NCI-H2081 (cell line): Measurements from ENCODE around the gene FADS1.

ENCODE experiments used
- DNase-seq, 2 experiments: peaks; one replicate each; lab custom pipeline; 2025; lab: John Stamatoyannopoulos, UW

Gene FADS1

DNA sequence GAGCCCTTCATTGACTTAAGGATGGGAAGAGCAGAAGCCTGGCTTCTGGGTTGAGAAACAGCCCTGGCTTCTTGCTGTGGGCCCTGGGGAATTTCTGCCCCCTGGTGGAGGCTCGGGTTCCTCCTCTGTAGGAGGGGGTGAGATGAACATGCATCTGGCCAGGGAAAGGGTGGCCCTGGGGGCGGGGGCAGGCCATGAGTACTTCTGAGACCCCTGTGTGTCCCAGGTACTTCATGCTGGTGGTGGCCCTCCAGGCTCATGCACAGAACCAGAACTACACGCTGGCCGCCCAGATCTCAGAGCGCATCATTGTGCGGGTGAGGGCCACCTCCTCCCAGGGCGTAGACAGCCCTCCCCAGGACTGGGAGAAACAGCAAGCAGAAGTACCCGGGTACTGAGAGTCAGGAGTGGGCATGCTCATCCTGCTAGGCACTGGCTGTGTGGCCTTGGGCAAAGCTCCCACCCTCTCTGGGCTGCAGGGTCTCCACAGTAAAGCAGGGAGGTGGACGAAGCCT, 40.2 kb downstream of the FADS1 start:
- DNase-seq, result peak; percentile 21 to 39

DNA sequence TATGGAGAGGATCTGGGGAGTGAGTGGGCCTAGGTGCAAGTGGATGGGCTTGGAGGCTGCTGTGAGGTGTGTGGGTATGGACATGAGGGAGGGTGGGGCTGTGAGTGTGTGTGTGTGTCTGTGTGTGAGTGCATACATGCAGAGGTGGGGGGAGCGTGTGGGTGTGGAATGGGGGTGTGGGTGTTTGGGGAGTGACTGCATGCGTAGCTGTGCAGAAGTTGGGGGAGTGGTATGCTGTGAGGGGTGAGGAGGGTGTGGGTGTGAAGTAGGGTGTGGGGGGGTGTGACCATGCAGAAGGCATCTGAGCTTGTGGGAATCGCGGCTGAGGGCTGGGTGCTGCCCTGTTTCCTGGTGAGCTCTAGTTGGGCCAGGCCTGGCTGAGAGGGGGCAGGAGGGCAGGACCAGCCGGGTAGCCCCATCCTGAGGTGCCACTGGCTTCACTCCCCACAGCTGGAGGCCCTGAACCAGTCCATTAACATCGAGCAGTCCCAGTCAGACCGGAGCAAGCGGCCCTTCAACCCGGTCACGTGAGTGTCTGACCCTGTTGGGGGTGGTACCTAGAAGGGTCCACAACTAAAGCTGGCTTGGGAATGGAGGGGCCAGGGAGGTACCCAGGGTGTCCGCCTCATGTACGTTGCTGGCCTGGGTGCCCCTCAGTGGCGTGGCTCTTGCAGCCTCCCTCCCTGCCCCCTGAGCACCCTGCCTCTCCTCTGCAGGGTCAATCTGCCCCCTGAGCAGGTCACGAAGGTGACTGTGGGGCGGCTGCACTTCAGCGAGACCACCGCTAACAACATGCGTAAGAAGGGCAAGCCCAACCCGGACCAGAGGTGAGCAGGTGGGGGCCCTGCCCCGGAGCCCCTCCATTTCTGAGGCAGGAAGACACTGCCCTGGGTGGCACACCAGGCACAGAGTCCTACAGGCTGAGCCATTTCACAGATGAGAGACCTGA, 40.9 kb downstream of the FADS1 start:
- no peak for DNase-seq

DNA sequence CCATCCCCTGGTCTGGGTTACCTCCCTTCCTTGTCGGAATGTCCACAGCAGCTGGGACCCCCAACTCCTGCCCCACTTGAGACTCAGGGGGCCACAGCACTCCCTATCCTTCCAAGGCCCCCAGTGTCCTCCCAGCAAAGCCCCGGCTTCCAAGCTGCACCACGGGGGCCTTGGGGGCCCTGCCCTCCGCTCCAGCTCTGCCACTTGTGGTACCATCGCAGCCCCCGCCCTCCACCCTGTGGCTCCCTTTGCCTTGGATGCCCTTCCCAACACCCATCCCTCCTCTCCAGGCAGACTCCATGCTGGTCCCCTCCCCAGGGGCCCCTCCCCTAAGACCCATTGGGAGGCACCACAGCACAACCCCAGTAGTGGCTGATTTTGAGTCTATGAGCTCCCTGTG, 41.7 kb downstream of the FADS1 start:
- DNase-seq, result no peak

DNA sequence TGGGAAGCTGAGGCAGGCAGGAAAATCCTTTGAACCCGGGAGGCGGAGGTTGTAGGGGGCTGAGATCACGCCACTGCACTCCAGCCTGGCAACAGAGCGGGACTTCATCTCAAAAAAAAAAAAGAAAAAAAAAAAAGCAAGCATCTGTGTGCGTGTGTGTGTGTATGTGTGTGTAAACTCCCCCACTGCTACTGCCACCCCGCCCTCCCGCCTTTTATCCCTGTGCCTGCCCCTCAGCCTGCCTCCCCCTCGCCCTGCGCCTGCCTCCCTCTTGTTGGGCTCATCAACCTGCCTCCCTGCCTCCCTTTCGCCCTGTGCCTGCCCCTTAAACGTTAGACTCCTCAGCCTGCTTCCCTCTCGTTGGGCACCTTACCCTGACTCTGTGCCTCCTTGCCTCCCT, 42.4 kb downstream of the FADS1 start:
- no peak for DNase-seq

DNA sequence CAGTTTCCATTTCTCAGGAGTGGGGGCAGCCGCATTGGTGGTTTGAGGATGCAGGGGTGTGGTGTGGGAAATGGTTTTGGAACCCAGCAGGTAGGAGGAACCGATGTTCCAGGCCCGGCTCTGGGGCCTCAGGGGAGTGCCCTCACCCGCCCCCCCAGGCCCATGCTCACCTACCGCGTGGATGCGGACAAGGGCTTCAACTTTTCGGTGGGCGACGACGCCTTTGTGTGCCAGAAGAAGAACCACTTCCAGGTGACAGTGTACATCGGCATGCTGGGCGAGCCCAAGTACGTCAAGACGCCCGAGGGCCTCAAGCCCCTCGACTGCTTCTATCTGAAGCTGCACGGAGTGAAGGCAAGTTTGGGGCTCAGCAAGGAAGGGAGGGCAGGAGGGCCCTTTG, 43.0 kb downstream of the FADS1 start:
- DNase-seq, result no peak

DNA sequence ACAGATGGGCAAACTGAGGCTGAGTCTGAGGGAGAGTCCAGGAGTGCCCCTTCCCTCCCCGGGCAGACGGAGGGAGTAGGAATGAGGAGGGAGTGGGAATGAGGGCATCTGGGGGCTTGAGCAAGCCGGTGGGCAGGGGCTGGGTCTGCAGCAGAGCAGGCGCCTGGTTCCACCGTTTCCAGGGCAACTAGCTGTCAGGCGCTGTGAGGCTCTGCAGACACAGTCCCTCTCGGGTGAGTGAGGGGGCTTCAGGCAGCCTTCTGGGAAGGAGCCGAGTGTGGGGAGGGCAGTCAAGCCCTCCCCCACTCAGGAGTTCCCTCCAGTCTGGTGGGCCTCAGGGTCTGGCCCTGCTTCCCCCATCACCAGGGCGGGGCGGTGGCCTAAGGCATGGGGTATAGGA, 43.4 kb downstream of the FADS1 start:
- no peak for DNase-seq

DNA sequence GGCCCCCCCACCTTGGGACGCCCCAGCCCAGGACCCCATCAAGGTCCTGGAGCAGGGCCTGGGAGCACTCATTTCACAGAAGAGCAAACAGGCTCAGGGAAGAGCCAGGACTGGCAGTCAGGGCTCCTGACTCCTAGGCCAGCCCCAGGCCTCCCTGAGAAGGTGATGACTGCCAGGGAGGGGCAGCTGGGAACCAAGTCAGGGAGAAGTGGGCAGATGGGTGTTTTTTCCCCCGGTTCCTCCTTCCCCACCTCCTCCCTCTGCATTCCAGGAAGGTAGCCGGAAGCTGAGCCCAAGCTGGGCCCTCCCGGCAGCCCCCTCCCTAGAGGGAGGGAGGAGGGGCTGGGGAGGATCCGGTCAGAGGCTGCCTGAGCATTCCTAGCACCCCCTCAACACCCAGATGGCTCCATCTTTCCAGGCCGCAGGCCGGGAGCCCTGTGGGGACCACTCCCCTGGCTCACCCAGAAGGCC, 44.8 kb downstream of the FADS1 start:
- no peak for DNase-seq

DNA sequence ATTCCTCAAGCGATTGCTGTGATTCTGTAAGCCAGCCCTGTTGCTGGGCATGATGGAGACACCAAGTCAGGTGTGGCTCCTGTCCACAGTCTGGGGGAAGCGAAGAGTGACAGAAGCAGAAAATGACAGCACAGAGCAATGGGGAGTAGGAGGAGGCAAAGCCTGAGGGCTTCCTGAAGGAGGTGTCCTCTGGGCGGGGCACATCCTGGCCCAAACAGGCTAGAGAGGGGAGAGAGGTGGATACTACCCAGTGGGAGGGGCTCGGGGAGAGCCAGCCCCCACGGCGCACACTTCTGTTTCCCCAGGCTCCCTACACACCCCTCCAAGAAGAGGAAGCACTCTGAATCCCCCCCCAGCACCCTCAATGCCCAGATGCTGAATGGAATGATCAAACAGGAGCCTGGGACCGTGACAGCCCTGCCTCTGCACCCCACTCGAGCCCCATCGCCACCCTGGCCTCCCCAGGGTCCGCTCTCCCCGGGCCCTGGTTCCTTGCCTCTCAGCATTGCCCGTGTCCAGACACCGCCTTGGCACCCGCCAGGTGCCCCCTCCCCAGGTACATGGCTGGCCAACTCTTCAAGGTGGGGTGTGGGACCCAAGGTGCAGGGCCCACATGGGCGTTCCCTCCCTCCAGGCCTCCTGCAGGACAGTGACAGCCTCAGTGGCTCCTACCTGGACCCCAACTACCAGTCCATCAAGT, 45.5 kb downstream of the FADS1 start:
- DNase-seq, result no peak

DNA sequence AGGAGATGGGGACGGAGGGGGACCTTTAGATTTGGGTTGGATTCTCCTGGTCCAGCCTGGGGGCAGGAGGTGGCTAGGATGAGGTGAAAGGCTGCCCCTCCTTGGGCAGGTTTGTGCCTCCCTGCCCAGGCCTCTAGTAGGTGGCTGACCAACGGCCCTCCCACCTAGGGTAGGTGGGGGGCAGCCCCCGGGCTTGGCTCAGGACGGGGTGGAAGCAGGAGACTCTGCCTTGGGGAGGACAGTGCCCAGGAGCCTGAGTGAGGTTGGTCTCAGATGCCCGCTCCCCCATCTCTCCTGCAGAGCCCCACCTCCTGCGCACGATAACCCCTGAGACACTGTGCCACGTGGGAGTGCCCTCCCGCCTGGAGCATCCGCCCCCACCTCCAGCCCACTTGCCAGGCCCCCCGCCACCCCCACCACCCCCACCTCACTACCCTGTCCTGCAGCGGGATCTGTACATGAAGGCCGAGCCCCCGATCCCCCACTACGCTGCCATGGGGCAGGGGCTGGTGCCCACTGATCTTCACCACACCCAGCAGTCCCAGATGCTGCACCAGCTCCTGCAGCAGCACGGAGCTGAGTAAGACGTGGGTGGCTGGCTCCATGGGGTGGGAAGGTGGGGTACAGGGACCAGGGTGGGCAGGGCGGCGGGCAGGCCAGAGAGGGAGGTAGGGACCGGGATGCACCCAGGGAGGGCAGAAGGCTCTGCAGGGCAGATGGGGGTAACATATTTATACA, 46.7 kb downstream of the FADS1 start:
- no peak for DNase-seq

DNA sequence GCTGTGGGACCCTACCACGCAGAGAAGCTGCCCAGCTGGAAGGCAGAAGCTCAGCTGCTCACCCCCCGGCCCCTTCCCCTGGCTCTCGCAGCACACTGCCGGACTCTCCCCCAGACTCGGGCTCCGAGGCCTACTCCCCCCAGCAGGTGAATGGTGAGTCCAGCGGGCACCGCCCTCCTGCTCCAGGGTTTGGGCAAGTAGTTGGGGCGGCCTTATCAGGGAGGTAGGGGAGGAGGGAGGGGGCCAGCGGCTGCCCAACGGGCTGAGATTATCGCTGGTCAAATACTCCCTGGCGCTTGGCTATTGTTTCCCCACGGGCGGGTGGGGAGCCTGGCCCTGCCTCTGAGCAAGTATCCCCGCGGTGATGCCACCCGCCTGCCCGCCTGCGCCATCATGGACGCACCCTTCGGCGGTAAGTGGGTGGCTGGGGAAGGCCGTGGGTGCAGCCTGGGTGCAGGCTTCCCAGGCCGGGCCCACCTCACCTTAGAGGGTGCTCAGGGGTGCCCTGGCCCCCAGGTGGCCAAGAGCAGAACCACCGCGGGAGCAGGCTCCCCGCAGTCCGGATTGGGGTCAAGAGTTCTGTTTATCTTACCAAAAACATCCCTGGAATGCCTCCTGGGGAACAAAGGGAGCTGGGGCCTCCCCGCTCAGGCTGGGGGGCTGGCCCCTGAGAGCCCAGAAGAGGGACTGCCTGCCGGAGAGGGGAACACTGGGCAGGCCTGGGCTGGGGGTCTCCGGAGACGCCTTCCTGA, 47.5 kb downstream of the FADS1 start:
- DNase-seq, result no peak

DNA sequence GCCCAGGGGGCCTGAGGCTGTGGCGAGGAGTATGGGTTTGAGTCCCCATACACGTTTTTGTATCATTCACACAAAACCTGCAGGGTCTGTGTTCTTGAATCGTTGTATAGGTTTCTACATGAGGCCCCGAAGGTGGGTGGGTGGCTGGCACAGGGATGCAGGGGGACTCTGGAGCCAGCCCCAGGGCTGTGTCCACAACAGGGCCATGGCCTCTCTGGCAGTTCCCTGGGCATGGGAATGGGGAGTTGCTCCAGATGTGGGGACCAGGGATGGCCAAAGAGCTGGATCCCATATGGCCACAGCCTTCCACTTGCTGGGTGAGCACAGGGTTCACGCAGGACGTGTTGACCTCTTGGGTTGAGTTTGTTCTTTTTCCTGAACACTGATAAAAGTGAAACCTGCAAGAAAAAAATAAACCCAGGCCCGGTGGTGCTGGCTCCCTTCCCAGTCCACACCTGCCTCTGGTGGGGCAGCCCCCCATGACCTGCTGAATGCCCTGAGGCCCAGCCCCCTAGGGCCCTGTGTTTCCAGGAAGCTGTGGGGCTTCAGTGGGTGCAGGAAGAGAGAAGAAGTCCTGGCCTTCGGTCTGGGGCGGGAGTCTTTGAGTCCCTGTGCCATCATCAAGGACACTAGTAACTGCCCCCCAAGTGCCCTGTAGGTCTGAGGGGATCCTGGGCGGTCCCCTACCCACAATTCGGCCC, 48.3 kb downstream of the FADS1 start:
- no peak for DNase-seq

DNA sequence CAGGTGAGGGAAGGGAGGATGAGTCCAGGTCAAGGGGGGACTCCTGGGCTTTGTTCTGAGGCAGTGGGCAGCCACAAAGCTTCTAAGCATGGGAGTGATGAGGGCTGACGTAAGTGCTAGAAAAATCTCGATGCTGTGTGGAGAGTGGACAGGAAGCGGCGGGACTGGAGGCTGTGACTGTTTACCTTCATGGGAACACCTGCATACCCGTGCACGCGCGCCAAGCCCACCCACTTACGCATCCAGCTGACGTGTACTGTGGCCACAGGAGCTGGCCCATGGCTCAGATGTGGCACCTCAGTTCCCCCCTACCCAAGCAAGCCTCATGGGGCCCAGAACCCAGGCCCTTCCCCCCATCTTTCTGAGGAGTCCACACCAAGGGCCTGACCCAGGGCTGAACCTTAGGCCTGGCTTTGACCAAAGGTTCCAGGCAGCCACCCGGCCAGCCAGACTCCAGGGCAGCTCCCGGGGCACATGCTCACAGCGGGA, 50.4 kb downstream of the FADS1 start:
- DNase-seq, result no peak

DNA sequence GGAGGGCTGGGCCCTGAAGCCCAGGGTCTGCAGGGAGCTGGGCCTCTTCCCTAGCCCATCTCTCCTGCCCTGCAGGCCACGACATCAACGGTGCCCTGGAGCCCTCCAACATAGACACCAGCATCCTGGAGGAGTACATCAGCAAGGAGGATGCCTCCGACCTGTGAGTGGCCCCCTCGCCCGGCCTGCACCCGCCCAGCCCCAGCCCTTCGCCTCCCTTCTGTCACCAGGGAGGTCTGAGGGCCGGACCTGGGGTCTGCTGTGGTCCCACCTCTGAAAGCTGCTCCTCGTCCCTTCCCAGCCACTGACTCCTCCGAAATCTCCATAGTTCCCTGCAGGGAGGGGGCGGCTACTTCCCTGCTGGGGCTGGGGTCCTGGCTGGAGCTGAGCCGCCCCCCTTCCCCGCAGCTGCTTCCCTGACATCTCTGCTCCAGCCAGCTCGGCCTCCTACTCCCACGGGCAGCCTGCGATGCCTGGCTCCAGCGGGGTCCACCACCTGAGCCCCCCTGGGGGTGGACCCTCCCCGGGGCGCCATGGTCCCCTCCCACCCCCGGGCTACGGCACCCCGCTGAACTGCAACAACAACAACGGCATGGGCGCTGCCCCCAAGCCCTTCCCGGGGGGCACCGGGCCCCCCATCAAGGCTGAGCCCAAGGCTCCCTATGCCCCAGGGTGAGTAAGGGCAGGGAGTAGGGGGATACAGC, 51.1 kb downstream of the FADS1 start:
- DNase-seq, result no peak

DNA sequence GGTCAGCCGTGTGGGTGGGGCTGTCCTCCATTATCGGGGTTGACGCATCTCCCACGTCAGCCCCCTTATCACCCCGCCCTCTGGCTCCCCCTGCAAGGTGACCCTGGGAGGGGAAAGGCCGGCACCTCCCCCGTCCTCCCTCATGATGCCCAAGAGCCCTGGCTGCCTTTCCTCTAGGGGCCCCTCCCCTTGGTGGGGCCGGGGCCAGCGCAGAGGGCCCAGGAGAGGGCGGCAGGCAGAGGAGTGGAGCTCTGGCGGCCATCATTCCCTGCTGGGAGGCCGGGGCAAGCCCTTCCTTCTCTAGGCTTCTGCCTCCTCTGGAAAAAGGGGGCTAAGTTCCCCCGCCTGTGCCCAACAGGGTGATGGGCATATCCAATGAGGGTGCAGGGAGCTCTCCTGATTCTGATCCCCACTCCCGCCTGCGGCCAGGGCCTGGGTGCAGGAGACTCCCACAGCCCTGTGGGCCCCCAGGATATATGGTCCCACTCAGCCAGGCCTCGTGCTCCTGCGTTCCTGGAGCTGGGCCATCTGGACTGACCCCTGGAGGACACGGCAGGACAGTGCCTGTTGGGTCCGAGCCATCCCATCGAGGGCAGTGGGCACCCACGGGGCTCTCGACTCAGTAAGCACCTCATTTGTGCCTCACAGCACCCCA, 52.1 kb downstream of the FADS1 start:
- no peak for DNase-seq

DNA sequence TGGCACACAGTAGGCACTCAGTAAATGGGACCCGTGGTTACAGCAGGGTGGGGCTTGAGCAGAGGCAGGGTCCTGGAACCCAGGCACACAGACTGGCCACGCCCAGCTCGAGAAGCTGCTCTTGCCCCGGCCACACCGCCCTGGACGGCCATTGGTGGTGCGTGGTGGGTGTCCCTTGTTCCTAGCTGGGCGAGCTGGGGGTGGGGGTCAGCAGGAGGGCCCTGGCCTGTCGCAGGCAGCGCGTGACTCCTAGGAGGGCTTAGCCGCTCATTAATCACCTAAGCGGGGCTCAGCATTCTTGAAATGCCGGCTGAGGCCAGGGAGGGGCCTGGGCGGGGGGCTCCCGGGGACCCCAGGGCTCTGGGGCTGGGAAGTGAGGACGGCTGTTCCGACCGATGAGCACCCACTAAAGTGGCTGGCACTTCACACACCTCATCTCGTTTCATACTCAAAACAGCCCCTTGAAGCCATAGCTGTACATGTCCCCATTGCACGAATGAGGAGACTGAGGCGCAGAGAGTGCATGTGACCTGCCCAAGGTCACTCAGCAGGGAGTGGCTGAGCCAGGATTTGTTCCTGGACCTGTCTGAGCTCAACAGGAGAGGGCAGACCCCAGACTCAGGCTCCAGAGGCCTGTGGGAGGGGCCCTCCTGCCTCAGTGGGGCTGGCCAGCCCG, 52.7 kb downstream of the FADS1 start:
- no peak for DNase-seq

DNA sequence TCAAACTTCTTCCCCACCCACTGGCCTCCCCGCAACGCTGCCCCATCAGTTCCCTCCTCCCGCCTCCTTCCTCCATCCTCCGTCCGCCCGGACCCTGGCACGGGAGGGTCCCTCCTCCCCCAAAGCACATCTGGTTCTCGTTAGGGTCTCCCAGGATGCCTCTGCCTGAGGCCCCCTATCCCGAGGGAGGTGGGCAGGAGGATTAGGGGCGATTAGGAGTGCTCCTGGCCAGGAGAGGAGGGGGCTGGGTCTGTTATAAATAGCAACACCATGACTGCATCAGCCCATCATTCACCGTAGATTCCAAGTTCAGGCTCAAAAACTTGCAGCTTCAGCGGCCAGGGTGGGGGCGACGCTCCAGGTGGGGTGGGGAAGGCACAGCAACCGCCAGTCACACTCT, 54.0 kb downstream of the FADS1 start:
- no peak for DNase-seq

DNA sequence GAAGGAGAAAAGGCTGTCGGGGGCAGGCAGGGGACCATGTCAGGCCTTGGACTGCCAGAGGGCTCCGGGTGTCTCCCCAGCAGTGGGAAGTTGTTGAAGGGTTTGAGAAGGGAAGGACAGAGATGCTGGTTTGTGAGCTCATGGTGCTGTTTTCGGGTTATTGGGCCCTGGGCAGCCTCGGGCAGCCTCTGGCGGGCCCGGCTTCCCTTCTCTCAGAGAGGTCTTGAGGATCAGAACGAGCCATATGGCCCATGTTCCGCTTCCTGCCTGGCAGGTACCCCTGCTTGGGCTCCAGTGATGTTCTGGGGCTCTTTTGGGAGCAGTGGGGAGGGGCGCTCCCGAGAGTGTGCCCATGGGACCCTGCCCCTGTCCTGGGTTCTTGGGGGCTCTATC, 54.6 kb downstream of the FADS1 start:
- DNase-seq, result no peak

DNA sequence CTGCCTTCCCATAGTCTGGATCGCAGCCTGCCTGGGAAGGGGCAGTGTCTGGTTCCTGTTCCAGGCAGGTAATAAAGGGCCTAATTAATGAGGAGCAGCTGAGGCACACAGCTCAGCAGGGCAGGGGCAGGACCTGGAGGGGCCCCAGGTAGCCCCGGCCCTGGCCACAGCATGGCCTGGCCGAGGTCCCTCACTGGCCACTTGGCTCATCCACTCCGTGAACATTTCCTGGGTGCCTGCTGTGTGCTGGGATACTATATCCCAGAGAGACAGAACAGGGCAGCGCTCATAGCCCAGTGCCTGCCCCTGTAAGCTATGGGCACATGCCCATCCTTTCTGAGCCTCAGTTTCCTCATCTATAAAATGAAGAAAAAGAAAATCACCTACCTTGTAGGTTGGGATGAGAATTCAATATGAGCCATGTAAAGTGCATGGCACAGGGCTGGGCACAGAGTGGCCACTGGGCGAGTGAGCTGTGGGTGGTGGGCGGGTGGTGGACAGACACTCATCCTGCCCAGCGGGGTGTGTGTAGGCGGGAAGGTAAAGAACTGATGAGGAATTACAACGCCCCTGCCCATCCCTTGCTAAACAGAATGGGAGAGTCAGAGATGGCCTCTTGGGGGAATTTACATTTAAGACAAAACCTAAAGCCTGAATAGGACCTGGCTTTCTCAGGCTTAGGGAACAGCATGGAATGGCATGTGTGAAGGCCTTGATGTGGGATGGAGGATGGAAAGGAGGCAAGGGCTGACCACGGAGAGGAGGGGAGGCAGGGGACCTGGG, 55.2 kb downstream of the FADS1 start:
- DNase-seq, result no peak
